Activated B cell treated with CpG ODN at 0.5 μM for 24 hours (primary cell): ENCODE results near the gene CDH20. TPM values are rescaled to one million over a fixed set of nuclear protein-coding genes. Genes with fewer than 3 reads are reported as not detected.

Source experiments
- ATAC-seq: fragments of 200-7000 bp; cut with Tn5 transposase; one replicate; pipeline ENCODE4 v1.10.0; 2021; ENCODE audit warnings: low read depth, mild to moderate bottlenecking, moderate library complexity
- CTCF ChIA-PET: fragments of 350-600 bp; sonication (Branson Sonifier 250); formaldehyde crosslinking; loops from one replicate; lab custom pipeline; 2021; ENCODE audit warnings: antibody characterized with exemption; lab: Charles Lee
- POLR2A ChIA-PET: fragments of 350-600 bp; sonication (Branson Sonifier 250); formaldehyde crosslinking; loops from one replicate; lab custom pipeline; 2021; ENCODE audit warnings: antibody characterized with exemption; lab: Charles Lee
- DNase-seq: peaks from one replicate; pipeline ENCODE4 v3.0.0; 2022
- H3K27ac Mint-ChIP-seq: one replicate; pipeline ENCODE4 v1.8.0; 2020; ENCODE audit warnings: mixed read lengths
- H3K27me3 Mint-ChIP-seq: one replicate; pipeline ENCODE4 v1.8.0; 2021; ENCODE audit warnings: mixed read lengths
- H3K36me3 Mint-ChIP-seq: one replicate; pipeline ENCODE4 v1.8.0; 2021; ENCODE audit warnings: low read depth, mixed read lengths
- H3K4me1 Mint-ChIP-seq: one replicate; pipeline ENCODE4 v1.8.0; 2021; ENCODE audit warnings: mixed read lengths
- H3K4me3 Mint-ChIP-seq: one replicate; pipeline ENCODE4 v1.8.0; 2020; ENCODE audit warnings: mild to moderate bottlenecking, mixed read lengths
- H3K9me3 Mint-ChIP-seq: one replicate; pipeline ENCODE4 v1.8.0; 2020; ENCODE audit warnings: mixed read lengths
- intact Hi-C: fragments of 100-400 bp; cut with micrococcal nuclease; formaldehyde crosslinking; loops from one replicate; pipeline ENCODE4 v1.15.1; 2024
- total RNA-seq: library from RNA; stranded (reverse); gene quantifications from 2 replicates; pipeline ENCODE4 v1.2.3, GENCODE V29; 2022
- TF ChIP-seq, protein P1 (sequence below): fragments of 200-600 bp; IDR thresholded peaks from one replicate; pipeline ENCODE4 v1.8.0; 2022; ENCODE audit warnings: antibody characterized with exemption, mild to moderate bottlenecking

Gene CDH20
- total RNA-seq, 1 donor from 2014 or later = 0.07 TPM

DNA sequence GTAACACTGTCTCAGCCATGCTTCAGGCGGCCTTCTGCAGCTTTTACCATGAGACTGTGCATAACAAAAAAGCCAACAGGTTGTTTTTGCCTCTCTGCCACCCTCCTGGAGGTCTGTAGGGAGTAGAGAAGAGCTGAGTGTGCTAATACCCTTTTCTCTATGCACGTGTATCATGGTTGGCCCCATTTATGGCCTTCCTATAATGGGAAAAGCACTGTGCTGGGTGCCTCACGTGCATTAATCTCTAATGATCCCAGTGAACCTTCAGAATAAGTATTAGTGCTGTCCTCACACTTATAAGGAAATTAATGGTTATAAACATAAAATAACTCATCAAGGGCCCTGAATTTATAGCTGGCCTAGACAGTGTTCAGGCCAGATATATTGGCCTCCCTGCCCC is 164.2 kb downstream of the CDH20 start:
- intact Hi-C loops = no loop called here
- Mint-ChIP-seq H3K4me3 (no peak overlapping the region), H3K36me3 (no peaks in the 10 kb centered on the region), H3K27me3 (peaks cover 5% of the 10 kb centered on the region), H3K27ac (no peak overlapping the region), H3K4me1 (no peaks in the 10 kb centered on the region), H3K9me3 (no peaks in the 10 kb centered on the region)
- ChIA-PET POLR2A (no interaction called here), CTCF (no interaction called here)
- no peak for ATAC-seq
- TF ChIP-seq, protein P1, sequence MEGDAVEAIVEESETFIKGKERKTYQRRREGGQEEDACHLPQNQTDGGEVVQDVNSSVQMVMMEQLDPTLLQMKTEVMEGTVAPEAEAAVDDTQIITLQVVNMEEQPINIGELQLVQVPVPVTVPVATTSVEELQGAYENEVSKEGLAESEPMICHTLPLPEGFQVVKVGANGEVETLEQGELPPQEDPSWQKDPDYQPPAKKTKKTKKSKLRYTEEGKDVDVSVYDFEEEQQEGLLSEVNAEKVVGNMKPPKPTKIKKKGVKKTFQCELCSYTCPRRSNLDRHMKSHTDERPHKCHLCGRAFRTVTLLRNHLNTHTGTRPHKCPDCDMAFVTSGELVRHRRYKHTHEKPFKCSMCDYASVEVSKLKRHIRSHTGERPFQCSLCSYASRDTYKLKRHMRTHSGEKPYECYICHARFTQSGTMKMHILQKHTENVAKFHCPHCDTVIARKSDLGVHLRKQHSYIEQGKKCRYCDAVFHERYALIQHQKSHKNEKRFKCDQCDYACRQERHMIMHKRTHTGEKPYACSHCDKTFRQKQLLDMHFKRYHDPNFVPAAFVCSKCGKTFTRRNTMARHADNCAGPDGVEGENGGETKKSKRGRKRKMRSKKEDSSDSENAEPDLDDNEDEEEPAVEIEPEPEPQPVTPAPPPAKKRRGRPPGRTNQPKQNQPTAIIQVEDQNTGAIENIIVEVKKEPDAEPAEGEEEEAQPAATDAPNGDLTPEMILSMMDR = no peak
- DNase-seq = no peak

DNA sequence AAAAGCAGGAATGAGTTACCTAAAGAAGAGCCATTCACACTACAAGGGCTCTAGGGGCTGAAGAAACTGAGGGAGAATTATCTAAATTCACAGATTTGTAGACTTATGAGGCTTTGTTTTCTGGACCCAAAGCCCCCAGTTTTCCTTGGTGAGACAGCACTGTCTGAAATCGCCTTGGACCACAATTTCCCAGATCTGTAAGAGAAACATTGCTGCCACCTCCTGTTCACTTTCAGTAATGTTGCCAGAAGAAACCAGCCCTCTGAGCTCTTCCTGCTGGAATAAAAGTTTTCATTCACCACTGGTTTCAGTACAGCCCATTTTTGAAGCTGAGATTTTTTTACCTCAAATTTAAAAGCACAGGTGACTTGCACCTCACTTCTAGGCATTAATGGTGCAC is 169.2 kb downstream of the CDH20 start:
- no peak overlapping the region for H3K4me3 Mint-ChIP-seq
- POLR2A ChIA-PET = no interaction called here
- no peaks in the 10 kb centered on the region for H3K36me3 Mint-ChIP-seq
- CTCF ChIA-PET = interaction anchor here (1.0 to 5.7 kb wide), 5 partner anchors 11 to 1514 kb away, joined by 3 to 67 read pairs (median 4); no protein-coding TSS in a partner anchor
- ATAC-seq (no peak), DNase-seq (no peak)
- no peak overlapping the region for H3K27ac Mint-ChIP-seq
- peaks cover 10% of the 10 kb centered on the region for H3K27me3 Mint-ChIP-seq
- intact Hi-C loops = loop anchor here (1.0 to 2.0 kb wide), 2 partner anchors 180 to 818 kb away; no protein-coding TSS in a partner anchor
- H3K4me1 Mint-ChIP-seq = no peaks in the 10 kb centered on the region
- no peaks in the 10 kb centered on the region for H3K9me3 Mint-ChIP-seq
- TF ChIP-seq, protein P1 = no peak

DNA sequence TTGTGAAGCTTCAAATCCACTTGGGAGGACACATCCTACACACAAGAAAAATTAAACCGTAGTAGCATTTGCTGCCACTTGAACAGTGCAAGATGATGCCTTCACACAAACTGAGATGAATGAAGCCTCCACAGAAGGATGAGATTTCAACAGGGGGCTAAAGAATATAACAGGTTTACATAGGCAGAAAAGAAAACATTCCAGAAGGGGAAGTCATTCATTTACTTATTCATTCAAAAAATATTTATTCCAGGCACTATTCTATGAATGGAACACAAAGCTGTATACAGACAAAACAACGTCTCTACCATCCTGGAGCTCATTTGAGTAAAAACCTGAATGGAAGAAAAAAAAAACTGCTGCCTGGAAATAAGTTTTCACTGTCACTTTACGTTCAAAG is 170.5 kb downstream of the CDH20 start:
- ChIA-PET POLR2A (no interaction called here), CTCF (interaction anchor here (3.6 to 5.7 kb wide), 2 partner anchors 182 to 1515 kb away, joined by 11 to 67 read pairs; no protein-coding TSS in a partner anchor)
- ATAC-seq (no peak), DNase-seq (no peak)
- Mint-ChIP-seq H3K36me3 (no peaks in the 10 kb centered on the region), H3K27ac (no peak overlapping the region), H3K4me3 (no peak overlapping the region), H3K9me3 (peaks cover 2% of the 10 kb centered on the region), H3K4me1 (no peaks in the 10 kb centered on the region), H3K27me3 (peaks cover 11% of the 10 kb centered on the region)
- TF ChIP-seq, protein P1 = no peak
- intact Hi-C loops = loop anchor here (2.0 kb wide), 1 partner anchor 819 kb away; no protein-coding TSS in a partner anchor

DNA sequence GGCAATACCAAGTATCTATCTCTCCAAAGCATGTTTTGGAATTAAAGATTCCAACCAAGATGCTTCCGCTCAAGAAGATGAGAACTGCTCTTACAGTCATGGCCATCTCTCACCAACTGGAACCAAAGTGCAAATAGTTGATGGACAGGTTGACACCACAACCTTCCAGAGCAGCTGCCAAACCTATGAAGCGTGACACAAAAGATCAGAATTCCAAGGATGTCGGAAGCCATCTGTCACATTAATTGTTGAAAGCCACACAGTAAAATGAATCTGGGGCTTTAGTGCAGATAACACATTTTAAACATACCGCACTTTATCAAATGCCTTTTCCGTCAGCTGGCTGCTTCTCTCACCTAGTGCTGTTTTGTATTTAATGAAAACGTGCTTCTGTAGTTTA is 195.7 kb downstream of the CDH20 start:
- H3K4me3 Mint-ChIP-seq = no peak overlapping the region
- ChIA-PET CTCF (no interaction called here), POLR2A (no interaction called here)
- H3K9me3 Mint-ChIP-seq = no peaks in the 10 kb centered on the region
- no peak overlapping the region for H3K27ac Mint-ChIP-seq
- no peaks in the 10 kb centered on the region for H3K36me3 Mint-ChIP-seq
- intact Hi-C loops = no loop called here
- no peak for ATAC-seq
- TF ChIP-seq, protein P1 = no peak
- DNase-seq = no peak
- H3K4me1 Mint-ChIP-seq = no peaks in the 10 kb centered on the region
- peaks cover 2% of the 10 kb centered on the region for H3K27me3 Mint-ChIP-seq

DNA sequence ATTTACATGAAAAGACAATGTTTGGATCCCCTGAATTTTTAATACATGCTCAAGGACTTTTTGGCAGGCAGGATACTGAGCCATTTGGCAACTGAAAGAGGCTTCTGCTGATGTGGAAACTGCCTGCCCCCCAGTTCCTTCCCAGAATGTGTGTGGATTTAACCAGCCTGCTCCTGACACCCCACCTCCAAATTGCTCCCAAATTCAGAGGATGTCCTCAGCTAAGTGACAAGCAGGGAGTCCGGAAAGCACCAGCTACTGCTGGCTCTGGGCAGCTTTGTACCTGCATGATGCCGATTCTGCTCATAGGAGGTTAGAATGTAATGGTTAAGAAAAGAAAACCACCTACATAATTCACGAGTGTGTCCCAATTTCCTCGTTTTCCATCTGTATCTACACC is 197.5 kb downstream of the CDH20 start:
- TF ChIP-seq, protein P1 = no peak
- H3K9me3 Mint-ChIP-seq = no peaks in the 10 kb centered on the region
- H3K4me1 Mint-ChIP-seq = no peaks in the 10 kb centered on the region
- no peaks in the 10 kb centered on the region for H3K36me3 Mint-ChIP-seq
- H3K4me3 Mint-ChIP-seq = no peak overlapping the region
- H3K27me3 Mint-ChIP-seq = peaks cover 2% of the 10 kb centered on the region
- no peak for ATAC-seq
- ChIA-PET CTCF (no interaction called here), POLR2A (no interaction called here)
- no peak overlapping the region for H3K27ac Mint-ChIP-seq
- no peak for DNase-seq
- intact Hi-C loops = no loop called here
